ENCODE measurements around the gene TNFSF10.

DNA sequence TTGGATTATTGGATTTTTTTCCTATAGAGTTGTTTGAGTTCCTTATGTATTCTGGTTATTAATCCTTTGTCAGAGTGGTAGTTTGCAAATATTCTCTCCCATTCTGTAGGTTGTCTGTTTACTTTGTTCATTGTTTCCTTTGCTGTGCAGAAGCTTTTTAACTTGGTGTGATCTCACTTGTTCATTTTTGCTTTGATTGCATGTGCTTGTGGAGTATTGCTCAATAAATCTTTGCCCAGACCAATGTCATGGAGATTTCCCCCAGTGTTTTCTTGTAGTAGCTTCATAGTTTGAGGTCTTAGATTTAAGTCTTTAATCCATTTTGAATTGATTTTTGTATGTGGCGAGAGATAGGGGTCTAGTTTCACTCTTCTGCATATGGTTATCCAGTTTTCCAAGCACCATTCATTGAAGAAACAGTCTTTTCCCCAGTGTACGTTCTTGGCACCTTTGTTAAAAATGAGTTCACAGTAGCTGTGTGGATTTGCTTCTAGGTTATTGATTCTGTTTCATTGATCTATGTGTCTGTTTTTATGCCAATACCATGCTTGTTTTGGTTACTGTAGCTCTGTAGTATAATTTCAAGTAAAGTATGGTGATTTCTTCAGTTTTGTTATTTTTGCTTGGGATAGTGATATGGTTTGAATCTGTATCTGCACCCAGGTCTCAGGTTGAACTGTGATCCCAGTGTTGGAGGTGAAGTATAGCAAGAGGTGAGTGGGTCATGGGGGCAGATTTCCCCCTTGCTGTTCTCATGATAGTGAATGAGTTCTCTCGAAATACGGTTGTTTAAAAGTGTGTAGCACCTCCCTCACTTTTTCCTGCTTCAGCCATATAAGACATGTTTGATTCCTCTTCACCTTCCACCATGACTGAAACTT lies 46.1 kb upstream of the TNFSF10 start:
- TF ChIP-seq, protein P1, sequence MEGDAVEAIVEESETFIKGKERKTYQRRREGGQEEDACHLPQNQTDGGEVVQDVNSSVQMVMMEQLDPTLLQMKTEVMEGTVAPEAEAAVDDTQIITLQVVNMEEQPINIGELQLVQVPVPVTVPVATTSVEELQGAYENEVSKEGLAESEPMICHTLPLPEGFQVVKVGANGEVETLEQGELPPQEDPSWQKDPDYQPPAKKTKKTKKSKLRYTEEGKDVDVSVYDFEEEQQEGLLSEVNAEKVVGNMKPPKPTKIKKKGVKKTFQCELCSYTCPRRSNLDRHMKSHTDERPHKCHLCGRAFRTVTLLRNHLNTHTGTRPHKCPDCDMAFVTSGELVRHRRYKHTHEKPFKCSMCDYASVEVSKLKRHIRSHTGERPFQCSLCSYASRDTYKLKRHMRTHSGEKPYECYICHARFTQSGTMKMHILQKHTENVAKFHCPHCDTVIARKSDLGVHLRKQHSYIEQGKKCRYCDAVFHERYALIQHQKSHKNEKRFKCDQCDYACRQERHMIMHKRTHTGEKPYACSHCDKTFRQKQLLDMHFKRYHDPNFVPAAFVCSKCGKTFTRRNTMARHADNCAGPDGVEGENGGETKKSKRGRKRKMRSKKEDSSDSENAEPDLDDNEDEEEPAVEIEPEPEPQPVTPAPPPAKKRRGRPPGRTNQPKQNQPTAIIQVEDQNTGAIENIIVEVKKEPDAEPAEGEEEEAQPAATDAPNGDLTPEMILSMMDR (IDR thresholded peaks at IDR 0.05; ENCODE audit: low read depth, low read length), result no peak
- no peak for TF ChIP-seq EZH2phosphoT487 (IDR thresholded peaks at IDR 0.05; ENCODE audit: low read depth)
